DMS153 treated with DMSO at 0.1 percent for 48 hours (cell line): Measurements from ENCODE around the gene METTL1.
"Not testable (repeated sequence)": the region's sequence is repeated elsewhere in the genome, so short reads cannot be mapped to it uniquely, and the experiment has no call there.

Experiments
- DNase-seq: peaks from one replicate; lab custom pipeline; 2025; ENCODE audit not compliant: unreplicated experiment; lab: John Stamatoyannopoulos, UW

The METTL1 gene

DNA sequence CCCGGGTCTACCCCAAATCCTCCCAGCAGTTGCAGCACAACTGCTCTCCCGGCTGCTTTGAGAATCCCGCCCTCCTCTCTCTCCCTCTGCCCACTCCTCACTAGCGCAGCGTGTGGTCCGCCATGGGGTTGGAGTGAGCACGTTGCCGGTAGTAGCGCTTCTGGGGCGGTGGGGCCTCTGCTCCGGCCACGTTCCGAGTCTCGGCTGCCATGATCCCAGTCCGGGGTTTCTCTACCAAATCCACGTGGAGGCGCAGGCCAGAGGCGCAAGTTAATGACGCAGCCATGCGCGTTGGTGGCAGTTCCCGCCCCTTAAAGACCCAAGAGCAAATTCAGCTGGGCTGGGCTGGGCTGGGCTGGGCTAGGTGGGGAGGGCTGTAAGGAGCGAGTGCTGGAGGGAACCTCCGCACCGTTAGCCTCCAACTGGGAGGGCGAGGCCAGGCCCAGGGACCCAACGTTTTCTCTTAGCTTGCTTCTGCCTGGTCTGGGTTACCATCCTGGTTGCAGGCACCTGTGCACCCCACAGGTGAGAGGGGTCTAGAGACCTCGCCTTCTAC is at the start of gene METTL1:
Gene METTL1 (minus strand): TSS at position 233 of the 556 bp plus-strand sequence. CDS start 22 bp downstream, at position 211.
- peak; percentile 86 for DNase-seq

DNA sequence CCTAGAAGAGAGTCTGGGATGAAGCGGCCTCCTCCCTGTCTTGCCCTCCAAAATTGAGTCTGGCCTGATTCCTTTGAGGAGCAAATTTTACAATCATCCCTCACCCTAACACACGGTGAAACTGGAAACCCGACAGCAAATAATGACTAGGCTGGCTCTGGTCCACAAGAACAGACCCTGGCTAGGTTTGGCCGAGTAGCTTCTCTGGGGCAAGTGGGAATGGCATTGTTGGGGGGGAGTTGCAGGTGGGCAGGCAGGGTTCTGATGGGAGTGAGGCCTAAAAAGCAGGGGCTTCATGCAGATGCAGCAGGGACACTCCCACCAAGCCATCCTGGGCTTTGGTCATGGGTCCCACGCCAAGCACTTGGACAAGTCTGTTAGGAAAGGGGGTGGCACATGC is 49.1 kb upstream of the METTL1 start:
- DNase-seq = not testable (repeated sequence)

DNA sequence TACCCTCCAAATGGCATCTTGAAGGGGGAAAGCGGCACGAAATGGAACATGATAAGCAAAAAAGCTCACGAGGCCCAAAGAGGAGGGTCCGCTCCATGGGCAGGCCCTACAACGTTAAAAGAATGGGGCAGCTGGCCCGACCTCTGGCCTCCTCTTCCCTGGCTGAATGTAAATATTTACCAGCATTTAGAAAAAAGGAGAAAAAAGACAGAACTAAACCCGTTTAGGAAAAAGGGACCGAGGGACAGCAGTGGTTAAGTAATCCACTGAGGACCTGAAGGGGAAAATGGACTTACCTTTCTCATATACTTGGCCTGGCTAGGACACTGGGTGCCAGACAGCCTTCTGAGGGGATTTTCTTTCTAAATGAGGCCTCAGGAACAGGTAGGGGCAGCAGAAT is 48.2 kb upstream of the METTL1 start:
- not testable (repeated sequence) for DNase-seq

DNA sequence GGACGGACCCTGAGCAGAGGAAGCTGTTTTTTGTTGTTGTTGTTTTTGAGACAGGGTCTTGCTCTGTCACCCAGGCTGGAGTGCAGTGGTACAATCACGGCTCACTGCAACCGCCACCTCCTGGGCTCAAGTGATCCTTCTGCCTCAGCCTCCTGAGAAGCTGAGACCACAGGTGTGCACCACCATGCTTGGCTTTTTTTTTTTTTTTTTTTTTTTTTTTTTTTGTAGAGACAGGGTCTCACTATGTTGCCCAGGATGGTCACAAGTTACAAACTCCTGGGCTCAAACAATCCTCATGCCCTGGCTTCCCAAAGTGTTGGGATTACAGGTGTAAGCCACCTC is 46.1 kb upstream of the METTL1 start:
- DNase-seq = not testable (repeated sequence)

DNA sequence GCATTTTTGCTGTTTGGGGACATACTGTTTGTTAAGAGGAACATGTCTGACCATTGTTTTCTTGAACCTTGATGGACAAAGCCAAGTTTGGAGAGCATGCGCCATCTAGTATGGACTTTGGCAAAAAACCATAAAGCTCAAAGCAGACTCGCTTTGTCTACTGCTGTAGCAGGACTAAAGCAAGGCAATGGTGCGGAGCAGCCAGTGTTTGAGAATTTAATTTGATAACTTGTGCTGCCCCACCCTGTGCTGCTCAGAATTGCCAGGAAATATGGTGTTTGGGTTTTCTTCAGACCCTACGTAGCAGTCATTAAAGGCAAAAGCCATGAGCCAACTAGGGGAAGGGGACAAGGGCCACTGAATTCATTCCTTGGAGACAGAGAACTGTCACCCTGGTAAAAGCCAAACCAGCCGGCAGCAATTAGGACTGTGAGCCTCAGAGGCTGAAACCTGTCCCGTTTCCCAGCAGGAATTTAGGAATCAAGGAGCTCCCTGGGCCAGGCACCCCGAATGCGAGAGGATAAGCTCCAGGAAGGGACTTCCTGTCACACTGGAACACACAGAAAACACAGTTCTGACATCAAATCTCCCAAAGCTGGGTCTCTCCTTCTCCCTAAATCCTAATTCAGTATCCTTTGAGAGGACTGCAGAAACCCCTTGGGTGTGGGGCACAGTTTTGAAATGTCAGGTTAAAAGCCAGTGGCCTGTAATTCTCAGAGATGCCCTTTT is 45.5 kb upstream of the METTL1 start:
- DNase-seq = no peak

DNA sequence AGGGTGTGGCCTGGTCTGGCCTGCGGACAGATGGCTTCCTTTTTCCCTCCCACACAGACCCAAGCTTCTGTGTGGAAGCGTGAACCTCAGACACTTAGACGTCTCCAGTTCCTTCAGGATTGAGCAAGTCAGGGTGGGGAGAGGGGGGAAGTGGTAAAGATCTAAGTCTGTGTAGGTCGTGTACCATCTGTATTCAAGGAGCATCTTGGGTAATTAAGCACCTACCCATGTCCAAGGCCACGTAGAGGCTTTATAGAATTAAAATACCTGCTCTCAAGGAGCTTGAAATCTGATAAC is 44.9 kb upstream of the METTL1 start:
- no peak for DNase-seq

DNA sequence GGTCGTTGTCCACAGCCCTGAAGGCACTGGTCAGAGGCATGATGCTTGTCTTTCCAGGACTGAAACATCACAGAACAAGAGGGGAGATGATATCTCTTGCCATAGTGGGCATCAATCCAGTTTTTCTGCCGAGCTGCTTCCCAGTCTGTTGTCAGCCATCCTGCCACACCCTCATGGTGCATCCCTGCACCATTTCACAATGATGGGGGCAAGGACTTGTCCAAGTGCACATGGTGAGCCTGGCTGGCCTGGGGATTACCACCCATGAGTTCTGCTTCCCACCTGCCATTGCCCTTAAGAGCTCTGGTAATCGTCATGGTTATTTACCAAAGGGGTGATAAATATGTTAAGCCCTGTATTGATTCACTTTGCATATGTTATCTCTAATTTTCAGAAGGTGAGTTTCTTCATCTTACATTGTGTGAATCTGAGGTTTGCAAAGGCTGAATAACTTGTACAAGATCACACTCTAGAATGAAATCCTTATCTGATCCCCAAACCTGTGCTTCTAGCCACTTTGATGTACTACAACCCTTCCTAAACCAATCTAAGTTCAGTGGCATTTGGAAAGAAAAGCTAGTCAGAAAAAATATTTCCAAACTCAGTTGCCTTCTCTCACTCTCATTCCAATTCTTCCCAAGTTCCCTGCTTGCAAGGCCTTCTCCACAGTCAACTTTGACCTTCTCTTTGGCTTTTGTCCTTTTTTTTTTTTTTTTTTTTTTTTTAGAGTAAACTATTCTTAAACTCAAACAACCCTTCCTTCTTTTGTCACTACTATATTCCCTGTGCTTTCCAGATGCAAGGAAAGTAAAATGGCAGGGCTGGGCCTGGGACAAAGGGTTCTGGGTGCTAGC is 44.3 kb upstream of the METTL1 start:
- no peak for DNase-seq

DNA sequence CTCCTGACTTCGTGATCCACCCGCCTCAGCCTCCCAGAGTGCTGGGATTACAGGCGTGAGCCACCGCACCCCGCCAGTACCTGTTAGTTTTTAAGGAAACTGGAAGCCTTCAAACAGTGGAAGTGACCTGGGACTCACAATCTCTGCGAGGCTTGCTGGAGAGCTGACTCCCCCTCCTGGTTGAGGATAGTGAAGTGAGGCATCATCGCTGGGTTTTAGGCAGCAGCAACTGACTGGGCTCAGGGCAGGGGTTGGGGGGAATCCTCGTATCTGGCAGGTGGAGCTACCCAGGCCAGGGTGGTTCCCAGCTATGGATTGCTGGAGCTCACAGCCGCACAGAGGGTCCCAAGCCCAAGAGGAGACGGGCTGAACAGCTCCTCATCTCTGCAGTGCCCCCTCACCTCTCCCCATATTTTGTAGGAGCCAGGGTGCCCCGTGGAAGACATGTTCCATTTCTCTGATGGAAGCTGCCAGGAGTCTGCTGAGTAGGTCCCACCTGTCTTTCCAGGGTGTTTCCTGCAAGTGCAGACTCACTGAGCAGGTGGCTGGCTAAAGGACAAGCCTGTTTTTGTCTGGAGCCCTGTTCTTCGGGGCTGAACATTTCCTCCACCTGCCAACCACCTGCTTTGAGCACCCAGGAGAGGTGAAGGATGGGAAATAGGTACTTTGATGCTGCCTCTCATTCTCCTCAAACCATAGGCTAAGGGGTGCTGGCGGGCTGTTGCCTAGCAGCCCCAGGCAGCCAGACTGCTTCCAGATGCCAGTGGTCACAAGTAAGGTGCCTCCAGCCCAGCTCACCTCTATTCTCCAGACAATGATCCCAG is 43.5 kb upstream of the METTL1 start:
- DNase-seq = peak; percentile 25

DNA sequence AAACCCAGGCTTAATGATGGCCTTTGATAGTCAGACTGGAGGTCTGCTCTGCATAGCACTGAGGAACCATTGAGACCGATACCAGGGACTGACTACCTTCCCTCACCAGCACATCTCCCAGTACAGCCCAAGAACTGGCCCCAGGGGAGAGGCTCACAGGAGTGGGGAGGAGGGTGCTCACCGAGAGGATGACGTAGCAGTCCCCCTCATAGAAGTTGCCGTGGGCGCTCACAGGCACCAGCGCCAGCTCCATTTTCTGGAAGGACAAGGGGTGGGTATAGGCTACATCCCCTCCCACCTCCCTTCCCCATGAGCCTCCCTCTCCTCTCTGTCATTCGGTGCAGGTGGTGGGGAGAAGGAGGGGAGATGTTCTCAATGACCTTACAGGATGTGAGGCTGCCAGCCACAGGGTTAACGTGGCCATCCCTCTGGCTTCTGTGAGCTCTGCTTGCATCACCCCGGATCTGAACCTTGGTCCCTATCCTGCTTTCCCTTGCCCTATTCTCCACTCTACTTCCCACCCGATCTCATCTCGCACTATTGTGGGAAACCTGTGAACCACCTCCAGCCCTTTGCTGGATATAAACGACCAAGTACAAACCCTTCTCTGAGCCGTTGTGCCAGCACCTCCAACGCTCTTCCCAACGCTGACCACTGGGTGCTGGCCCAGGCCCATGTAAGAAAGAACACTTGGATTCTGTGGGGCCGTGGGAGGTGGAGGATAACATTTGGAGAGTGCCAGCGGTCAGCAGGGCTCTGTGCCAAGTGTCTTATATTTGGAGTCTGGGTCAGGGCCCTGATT is 42.3 kb upstream of the METTL1 start:
- no peak for DNase-seq

DNA sequence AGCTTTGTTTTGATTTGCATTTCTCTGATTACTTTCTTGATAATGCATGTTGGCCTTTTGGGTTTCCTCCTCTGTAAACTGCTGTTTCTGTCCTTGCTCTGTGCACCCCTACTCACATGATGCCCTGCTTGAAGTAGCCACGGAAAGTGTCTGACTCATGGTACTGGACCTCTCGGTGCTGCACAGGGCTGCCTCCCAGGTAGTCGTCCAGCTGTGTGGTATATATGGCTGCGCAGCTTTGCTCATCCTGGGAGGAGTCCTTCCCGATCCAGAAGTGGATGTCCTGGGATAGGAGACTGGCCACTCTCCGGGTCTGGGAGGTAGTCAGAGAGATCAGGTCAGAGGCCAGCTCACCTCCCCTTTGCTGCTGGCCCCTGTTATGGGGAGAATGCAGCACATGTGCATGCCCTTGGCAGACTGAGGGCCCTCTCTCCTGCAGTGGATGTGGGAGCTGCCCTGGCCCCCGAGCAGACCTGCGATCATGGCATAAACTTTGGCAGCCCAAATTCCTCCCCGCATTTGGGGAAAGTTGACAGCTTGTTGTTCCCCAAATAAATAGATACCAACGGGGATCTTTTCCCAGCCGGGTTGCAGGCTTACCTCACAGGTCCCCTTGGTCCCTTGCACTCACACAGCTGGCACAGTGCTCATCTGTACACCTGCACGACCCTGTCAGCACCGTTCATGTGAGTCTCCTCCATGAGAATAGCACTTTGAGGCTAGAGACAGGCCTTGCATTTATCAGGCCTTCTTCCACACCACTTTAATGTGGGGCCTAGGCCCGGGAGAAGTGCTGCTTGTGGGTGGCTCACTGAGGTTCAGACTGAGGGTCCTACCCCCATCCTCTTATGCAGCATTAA is 41.4 kb upstream of the METTL1 start:
- DNase-seq = no peak

DNA sequence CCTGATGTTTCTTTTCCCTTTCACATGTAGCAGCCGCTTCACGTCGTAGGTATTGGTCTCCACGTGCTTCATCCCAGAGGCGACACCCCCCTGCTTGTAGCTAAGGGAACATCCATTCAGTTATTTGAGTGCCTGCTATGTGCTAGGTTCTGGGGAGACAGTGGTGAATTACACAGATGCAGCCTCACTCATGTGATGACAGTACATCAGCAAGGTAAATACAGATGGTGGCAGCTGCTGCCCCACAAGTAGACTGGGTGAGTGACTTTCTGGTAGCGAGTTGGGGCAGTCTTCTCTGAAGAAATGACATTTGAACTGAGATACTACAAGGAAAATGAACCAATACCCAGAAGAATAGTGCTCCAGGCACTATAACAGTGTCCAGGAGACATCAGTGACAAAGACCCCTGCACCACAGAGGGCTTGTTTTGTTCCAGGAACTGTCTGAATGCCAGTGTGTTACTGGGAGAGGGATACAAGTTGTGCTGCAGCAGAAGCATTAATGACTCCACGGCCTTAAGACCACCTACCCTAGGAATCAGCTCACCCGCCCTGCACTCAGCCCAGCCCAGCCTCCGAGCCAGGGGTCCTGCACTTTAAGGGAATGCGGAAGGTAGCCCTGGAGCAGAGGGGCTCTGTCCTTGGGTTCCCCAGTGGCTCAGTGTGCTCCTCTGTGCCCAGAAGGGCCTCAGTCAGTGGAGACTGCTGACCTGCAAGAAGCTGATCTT is 39.3 kb upstream of the METTL1 start:
- DNase-seq = no peak

DNA sequence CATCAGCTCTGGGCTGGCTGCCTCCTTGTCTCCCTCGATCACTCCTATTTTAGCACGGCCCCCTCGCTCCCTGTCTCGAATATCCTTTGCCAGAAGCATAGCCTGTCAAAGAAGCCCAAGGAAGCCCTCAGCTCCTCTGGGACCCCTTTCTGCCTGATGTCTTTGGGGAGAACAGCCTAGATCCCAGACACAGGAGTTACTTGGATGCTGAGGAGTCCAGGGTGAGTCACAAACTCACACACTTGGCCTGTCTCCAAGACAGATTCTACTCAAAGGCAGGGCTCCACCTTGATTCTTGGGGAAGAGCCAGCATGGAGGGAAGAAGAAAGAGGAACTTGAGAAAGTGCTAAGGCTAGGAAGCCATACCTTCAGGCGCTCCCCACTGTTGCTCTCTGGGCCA is 38.5 kb upstream of the METTL1 start:
- DNase-seq = no peak

DNA sequence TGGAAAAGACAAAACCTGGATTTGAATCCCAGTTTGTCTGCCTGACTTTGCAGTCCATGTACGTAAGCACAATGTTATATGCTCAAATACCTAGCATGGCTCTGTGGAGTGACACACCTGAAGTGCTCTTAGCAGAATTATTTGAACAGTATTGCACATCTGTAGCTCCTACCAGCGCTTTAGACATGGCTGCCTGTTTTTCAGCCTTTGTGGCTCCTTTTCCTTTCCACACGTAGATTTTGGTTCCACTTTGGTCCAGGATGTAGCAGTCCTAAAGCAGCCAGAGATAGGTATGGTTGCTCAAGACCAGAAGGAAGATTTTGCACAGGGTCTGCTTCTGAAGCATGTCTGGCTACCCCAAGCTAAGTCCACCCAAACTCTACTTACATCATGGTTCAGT is 37.5 kb upstream of the METTL1 start:
- DNase-seq = no peak

DNA sequence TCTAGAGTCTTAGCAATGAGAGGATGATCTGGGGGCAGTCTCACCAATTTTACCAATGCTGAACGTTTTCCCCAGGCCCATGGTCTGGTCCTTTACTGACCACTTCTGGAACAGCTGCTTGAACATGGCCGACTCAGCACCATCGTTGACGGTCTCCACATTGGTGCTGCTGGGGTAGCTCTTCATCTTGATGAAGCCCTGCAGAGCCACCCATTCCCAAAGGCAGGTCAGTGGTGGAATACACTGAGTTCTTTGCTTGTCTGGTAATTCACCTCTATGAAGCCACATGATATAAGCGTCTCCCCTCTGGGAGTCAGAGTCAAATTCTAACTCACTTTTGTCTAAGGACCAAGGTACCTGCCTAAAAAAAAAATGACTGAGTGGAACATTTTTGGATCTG is 36.4 kb upstream of the METTL1 start:
- DNase-seq = no peak

DNA sequence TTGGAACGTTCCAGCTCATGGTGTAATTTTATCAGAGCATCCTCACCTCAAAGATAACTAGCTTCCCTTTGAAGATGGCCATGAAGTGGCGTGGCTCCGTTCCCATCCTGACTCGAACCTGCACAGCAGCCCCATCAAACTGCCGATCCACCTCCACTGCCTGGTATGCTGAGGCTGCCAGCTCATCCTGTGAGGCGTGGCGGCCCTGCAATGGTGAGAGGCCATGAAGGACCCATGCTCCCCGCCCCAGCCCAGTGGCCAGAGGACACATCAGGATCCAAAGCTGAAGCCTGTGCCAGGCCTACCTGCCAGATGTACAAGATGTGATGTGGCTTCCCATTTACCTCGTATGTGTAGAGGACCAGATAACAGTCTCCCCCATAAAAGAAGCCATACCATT is 35.4 kb upstream of the METTL1 start:
- DNase-seq = no peak

DNA sequence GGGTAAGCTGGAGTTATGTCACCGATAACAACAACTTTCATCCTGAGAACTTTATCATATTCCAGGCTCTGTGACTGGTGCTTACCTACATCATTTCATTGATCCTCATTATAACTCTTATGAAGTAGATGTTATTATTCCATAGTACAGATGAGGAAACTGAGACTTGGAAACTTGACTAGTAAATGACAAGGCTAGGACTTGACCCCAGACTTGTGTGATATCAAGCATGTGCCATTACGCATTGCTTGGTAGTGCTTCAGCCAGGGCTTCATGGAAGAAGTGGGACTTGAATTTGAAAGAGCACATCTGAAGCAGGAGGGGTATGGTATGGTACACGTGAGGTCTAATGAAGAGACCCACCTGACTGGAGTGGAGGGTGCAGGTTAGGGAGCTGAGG is 34.8 kb upstream of the METTL1 start:
- no peak for DNase-seq

DNA sequence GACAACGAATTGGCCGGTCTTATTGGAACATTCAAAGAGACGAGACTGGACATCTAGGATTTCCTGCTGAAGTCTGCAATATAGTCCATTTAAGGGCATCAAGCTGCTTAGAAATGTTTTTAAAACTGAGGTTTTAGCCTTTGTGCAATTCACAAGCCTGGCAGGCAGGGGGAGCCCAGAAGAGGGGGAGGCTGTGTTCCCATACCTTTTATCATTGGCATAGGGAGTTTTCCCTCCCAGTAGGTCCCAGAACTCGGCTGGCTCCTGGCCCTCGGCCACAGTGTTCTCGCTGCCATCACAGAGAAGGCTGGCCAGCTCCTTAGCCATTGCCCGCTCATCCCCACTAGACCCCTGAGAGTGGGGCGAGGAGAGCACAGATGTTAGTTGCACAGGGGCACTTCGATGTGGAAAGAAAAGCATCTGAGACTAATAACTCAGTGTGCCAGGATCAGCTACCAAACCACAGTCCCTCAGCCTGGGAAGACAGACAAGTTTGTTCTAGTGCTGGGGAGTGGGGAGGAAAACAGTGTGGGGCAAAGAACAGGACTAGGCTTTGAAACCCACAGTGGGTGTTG is 31.5 kb upstream of the METTL1 start:
- peak; percentile 17 for DNase-seq

DNA sequence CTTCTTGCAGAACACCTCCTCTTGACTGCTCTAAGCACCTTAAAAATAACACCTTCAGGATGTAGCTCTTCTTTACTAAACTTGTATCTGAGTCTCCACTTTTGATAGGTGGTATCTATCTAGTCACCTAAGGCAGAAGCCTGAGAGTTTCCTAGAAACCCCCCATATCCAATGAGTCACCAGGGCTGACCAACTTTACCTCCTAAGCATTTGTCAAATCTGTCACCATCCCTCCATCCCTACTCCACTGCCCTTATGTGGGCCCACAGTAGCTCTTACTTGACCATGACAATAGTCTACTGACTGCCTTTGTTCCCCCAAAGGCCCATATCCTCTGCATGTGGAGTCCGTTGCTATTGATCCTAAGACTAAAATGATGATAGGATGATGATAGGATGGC is 30.7 kb upstream of the METTL1 start:
- no peak for DNase-seq

DNA sequence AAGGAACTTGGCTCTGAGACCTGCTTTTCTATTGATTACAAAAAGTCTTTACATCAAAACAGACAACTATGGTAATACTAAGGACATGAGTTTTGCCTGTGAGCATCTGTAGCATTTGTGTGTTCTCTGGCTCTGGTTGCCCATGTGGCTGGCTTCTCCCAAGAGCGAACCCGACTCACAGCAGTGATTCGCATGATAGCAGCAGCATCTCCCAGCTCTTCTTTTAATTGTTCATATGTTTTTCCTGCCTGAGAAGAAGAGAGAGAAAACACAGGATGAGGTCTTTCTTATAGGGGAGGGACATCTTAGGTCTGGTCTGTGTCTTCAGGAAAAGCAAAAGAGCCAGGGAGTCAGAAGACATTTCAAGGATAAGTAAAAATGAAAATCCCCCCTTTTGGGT is 29.1 kb upstream of the METTL1 start:
- no peak for DNase-seq
